ENCODE data around the gene DUOXA1.

DNA sequence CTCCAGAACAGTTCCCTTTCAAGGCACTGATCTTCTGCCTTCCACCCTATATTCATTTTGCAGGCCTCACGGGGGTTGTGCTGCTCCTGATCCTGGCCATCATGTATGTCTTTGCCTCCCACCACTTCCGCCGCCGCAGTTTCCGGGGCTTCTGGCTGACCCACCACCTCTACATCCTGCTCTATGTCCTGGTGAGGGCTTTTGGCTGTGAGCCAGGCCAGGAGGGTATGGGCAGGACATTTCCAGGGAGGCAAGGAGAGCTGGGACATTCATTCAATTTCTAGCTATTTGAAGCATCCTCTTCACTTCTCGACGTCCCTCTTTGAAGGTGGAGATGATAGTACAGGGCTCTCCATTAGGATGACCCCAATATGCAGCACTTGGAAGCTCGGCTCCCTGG lies 26.1 kb upstream of the DUOXA1 start:
- TF ChIP-seq, protein P1, sequence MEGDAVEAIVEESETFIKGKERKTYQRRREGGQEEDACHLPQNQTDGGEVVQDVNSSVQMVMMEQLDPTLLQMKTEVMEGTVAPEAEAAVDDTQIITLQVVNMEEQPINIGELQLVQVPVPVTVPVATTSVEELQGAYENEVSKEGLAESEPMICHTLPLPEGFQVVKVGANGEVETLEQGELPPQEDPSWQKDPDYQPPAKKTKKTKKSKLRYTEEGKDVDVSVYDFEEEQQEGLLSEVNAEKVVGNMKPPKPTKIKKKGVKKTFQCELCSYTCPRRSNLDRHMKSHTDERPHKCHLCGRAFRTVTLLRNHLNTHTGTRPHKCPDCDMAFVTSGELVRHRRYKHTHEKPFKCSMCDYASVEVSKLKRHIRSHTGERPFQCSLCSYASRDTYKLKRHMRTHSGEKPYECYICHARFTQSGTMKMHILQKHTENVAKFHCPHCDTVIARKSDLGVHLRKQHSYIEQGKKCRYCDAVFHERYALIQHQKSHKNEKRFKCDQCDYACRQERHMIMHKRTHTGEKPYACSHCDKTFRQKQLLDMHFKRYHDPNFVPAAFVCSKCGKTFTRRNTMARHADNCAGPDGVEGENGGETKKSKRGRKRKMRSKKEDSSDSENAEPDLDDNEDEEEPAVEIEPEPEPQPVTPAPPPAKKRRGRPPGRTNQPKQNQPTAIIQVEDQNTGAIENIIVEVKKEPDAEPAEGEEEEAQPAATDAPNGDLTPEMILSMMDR (IDR thresholded peaks at IDR 0.05) = no peak
- TF ChIP-seq POLR2A (IDR thresholded peaks at IDR 0.05) = no peak

Data from ovary (tissue), 3 donors.